IMR-90 (cell line): ENCODE measurements around the gene TRAPPC2B. TPM values are rescaled to one million over a fixed set of nuclear protein-coding genes. Genes with fewer than 3 reads are reported as not detected.
A peak's percentile ranks its signal among the peaks of the same experiment; 100 is the strongest.

Experiments
- ATAC-seq: fragments of 200-7000 bp; cut with Tn5 transposase; 2 replicates; pipeline ENCODE4 v1.9.1; 2020; ENCODE audit warnings: low read depth, mild to moderate bottlenecking, moderate library complexity
- BruUV-seq: library from RNA; stranded (reverse); fragments of 400-500 nt; replicated peaks from 2 replicates; lab custom pipeline; 2021; lab: Mats Ljungman, UMichigan
- CTCF ChIA-PET: fragments of 300-600 bp; formaldehyde crosslinking; extraction: SDS; loops from one replicate; lab custom pipeline; 2021; ENCODE audit warnings: antibody characterized with exemption; lab: Yijun Ruan, JAX
- POLR2A ChIA-PET: fragments of 300-600 bp; sonication (Branson Sonifier 250); formaldehyde crosslinking; loops from one replicate; lab custom pipeline; 2022; ENCODE audit warnings: antibody characterized with exemption; ENCODE audit not compliant: unreplicated experiment; lab: Charles Lee
- DNase-seq: peaks from one replicate; pipeline ENCODE4 v3.0.0; 2013
- H2AFZ ChIP-seq: replicated peaks from 2 replicates; pipeline ENCODE3; 2013; ENCODE audit warnings: low read length, mild to moderate bottlenecking; ENCODE audit not compliant: poor library complexity
- H2AK5ac ChIP-seq: 2 replicates; pipeline ENCODE4 v1.6.1; 2013; ENCODE audit warnings: low read depth, low read length, inconsistent platforms
- H2AK9ac ChIP-seq: replicated peaks from 2 replicates; pipeline ENCODE3; 2013; ENCODE audit warnings: mild to moderate bottlenecking, low read depth, low read length, moderate library complexity; ENCODE audit not compliant: poor library complexity
- H2BK120ac ChIP-seq: 2 replicates; pipeline ENCODE4 v1.6.1; 2013; ENCODE audit warnings: low read depth, low read length, inconsistent platforms
- H2BK15ac ChIP-seq: 3 replicates; pipeline ENCODE4 v1.6.1; 2013; ENCODE audit warnings: low read depth, low read length, inconsistent platforms
- H2BK20ac ChIP-seq: 2 replicates; pipeline ENCODE4 v1.6.1; 2013; ENCODE audit warnings: low read depth, mild to moderate bottlenecking, inconsistent platforms, low read length, moderate library complexity
- H2BK5ac ChIP-seq: 2 replicates; pipeline ENCODE4 v1.6.1; 2013; ENCODE audit warnings: mild to moderate bottlenecking, low read depth, low read length, inconsistent platforms; ENCODE audit not compliant: poor library complexity, severe bottlenecking
- H3K14ac ChIP-seq: replicated peaks from 2 replicates; pipeline ENCODE4 v1.6.1; 2013; ENCODE audit warnings: low read depth, low read length, inconsistent platforms
- H3K18ac ChIP-seq: 2 replicates; pipeline ENCODE4 v1.6.1; 2013; ENCODE audit warnings: low read depth, low read length, control low read depth
- H3K23ac ChIP-seq: 2 replicates; pipeline ENCODE4 v1.6.1; 2013; ENCODE audit warnings: low read depth, low read length, inconsistent platforms
- H3K27ac ChIP-seq: 2 replicates; pipeline ENCODE4 v1.5.1; 2013; ENCODE audit warnings: mild to moderate bottlenecking, control low read depth, low read length; ENCODE audit not compliant: insufficient read depth
- H3K27me3 ChIP-seq: 2 replicates; pipeline ENCODE4 v1.6.1; 2013; ENCODE audit warnings: low read length; ENCODE audit not compliant: control insufficient read depth, insufficient read depth
- H3K36me3 ChIP-seq: 2 replicates; pipeline ENCODE4 v1.6.1; 2013; ENCODE audit warnings: low read length, mixed read lengths; ENCODE audit not compliant: control insufficient read depth, insufficient read depth
- H3K4ac ChIP-seq: 2 replicates; pipeline ENCODE4 v1.6.1; 2013; ENCODE audit warnings: low read depth, low read length, inconsistent platforms
- H3K4me1 ChIP-seq: 2 replicates; pipeline ENCODE4 v1.6.1; 2013; ENCODE audit warnings: low read length, mixed read lengths; ENCODE audit not compliant: control insufficient read depth, insufficient read depth
- H3K4me2 ChIP-seq: 2 replicates; pipeline ENCODE4 v1.6.1; 2013; ENCODE audit warnings: low read depth, mild to moderate bottlenecking, control low read depth, low read length, moderate library complexity
- H3K4me3 ChIP-seq: 2 replicates; pipeline ENCODE4 v1.5.1; 2013; ENCODE audit warnings: low read depth, mild to moderate bottlenecking, control low read depth, low read length, moderate library complexity; ENCODE audit not compliant: insufficient read depth
- H3K56ac ChIP-seq: 2 replicates; pipeline ENCODE4 v1.6.1; 2013; ENCODE audit warnings: low read length, inconsistent platforms; ENCODE audit not compliant: insufficient read depth; ENCODE audit errors: extremely low read depth
- H3K79me1 ChIP-seq, 2 experiments: 2 replicates each; pipeline ENCODE4 v1.6.1; 2013; ENCODE audit warnings: low read length in 2 of 2, inconsistent platforms in 1 of 2, low read depth in 1 of 2
- H3K9ac ChIP-seq: 2 replicates; pipeline ENCODE4 v1.6.1; 2013; ENCODE audit warnings: low read depth, low read length, control low read depth
- H3K9me1 ChIP-seq: 2 replicates; pipeline ENCODE4 v1.6.1; 2013; ENCODE audit warnings: low read length, inconsistent platforms; ENCODE audit not compliant: insufficient read depth
- H3K9me3 ChIP-seq: 2 replicates; pipeline ENCODE4 v1.6.1; 2013; ENCODE audit warnings: low read length; ENCODE audit not compliant: control insufficient read depth, insufficient read depth
- H4K20me1 ChIP-seq: 2 replicates; pipeline ENCODE4 v1.6.1; 2013; ENCODE audit warnings: low read length, inconsistent platforms; ENCODE audit not compliant: insufficient read depth
- H4K5ac ChIP-seq: 2 replicates; pipeline ENCODE4 v1.6.1; 2013; ENCODE audit warnings: mild to moderate bottlenecking, low read depth, low read length, control low read depth
- H4K8ac ChIP-seq, 2 experiments: 2 replicates each; pipeline ENCODE4 v1.6.1; 2013; ENCODE audit warnings: low read depth in 2 of 2, low read length in 2 of 2, control low read depth in 1 of 2, inconsistent platforms in 1 of 2
- H4K91ac ChIP-seq: 2 replicates; pipeline ENCODE4 v1.6.1; 2013; ENCODE audit warnings: low read depth, low read length, inconsistent platforms; ENCODE audit not compliant: insufficient read depth
- FOS ChIP-seq: fragments of 150-350 bp; IDR thresholded peaks from 2 replicates; pipeline ENCODE4 v1.6.1; 2016; ENCODE audit warnings: low read depth, low read length
- MAZ ChIP-seq: IDR thresholded peaks from 2 replicates; pipeline ENCODE4 v1.6.1; 2012; ENCODE audit warnings: low read depth, mild to moderate bottlenecking, low read length, improper control_type of control experiment, moderate library complexity, borderline replicate concordance
- MXI1 ChIP-seq: IDR thresholded peaks from 2 replicates; pipeline ENCODE4 v1.6.1; 2012; ENCODE audit warnings: low read depth, mild to moderate bottlenecking, low read length, moderate library complexity, borderline replicate concordance
- POLR2A ChIP-seq: IDR thresholded peaks from 2 replicates; pipeline ENCODE4 v1.6.1; 2012; ENCODE audit warnings: mild to moderate bottlenecking, low read depth, low read length
- RAD21 ChIP-seq: IDR thresholded peaks from 2 replicates; pipeline ENCODE4 v1.6.1; 2012; ENCODE audit warnings: low read length, improper control_type of control experiment
- WGBS, 2 experiments: methylation state at CpG; one replicate each; pipeline versions ENCODE4 v1.1.5 to v1.1.7; 2013; ENCODE audit warnings: missing lambda C conversion rate in 2 of 2; ENCODE audit not compliant: insufficient read length in 1 of 2; ENCODE audit errors: extremely low coverage in 2 of 2; 5-methylcytosine and 5-hydroxymethylcytosine counted together
- dilution Hi-C: fragments of 300-500 bp; cut with HindIII; formaldehyde crosslinking; loops from one replicate; pipeline ENCODE4 v1.14.3; 2018; ENCODE audit warnings: low sequenced_read_pairs; ENCODE audit not compliant: unreplicated experiment
- in situ Hi-C: fragments of 300-500 bp; cut with MboI; formaldehyde crosslinking; loops from 3 replicates; pipeline ENCODE4 v1.14.3; 2019; ENCODE audit warnings: low sequenced_read_pairs, inconsistent platforms, mixed read lengths
- intact Hi-C: fragments of 100-400 bp; cut with micrococcal nuclease; formaldehyde crosslinking; loops from 2 replicates; pipeline ENCODE4 v1.10.0; 2022
- polyA plus RNA-seq, 3 experiments: library from polyadenylated mRNA; depleted of rRNA; stranded (reverse); fragments of >200 nt; gene quantifications; 2 replicates each; pipeline ENCODE4 v1.2.3, GENCODE V29; 2012; ENCODE audit warnings: low replicate concordance in 1 of 3
- total RNA-seq: library from RNA; depleted of rRNA; stranded (reverse); fragments of >200 nt; gene quantifications from 2 replicates; pipeline ENCODE4 v1.2.3, GENCODE V29; 2012

TRAPPC2B gene
- total and polyA plus RNA-seq, 2 of the 4 experiments (the other 2 are of a cell fraction), result 14.9 to 20.4 TPM

- H3K9me3 ChIP-seq, result no peaks in the 10 kb centered on the region
- peak within 1 kb of the TSS; percentile 96 for H4K5ac ChIP-seq
- H3K27ac ChIP-seq, result peak within 1 kb of the TSS; percentile 87
- H3K18ac ChIP-seq, result peak within 1 kb of the TSS; percentile 70
- peak within 1 kb of the TSS; percentile 48 for H3K23ac ChIP-seq
- BruUV-seq, result no TSS peak
- peak within 1 kb of the TSS; percentile 76 for H3K56ac ChIP-seq
- dilution Hi-C loops (no loop called here), intact Hi-C loops (loop anchor here (1.0 kb wide), 1 partner anchor 43 kb away; the partner anchor contains the start of genes TRAPPC2B and ZNF547), in situ Hi-C loops (no loop called here)
- peaks cover 11% of the 10 kb centered on the region for H3K4me1 ChIP-seq
- H3K9ac ChIP-seq, result peak within 1 kb of the TSS; percentile 95
- H3K4ac ChIP-seq, result peak within 1 kb of the TSS; percentile 93
- H2BK20ac ChIP-seq, result no peak within 1 kb of the TSS
- 0 out of 2 replicates have a peak, but pooled peaks cover 7% of the 10 kb centered on the region for H4K20me1 ChIP-seq
- H2AFZ ChIP-seq, result peak within 1 kb of the TSS; percentile 99
- peak within 1 kb of the TSS; percentile 89 to 97 for H4K8ac ChIP-seq
- H2BK5ac ChIP-seq, result peak within 1 kb of the TSS; percentile 85
- H2BK15ac ChIP-seq, result no peak within 1 kb of the TSS
- TF ChIP-seq POLR2A, result peak; percentile 74; the same call in 1 of the 2 replicates
- TF ChIP-seq MAZ, result peak; percentile 53; the same call in 1 of the 2 replicates
- TF ChIP-seq RAD21, result peak; percentile 12; the same call in 1 of the 2 replicates
- peak; percentile 41; the same call in 1 of the 2 replicates for TF ChIP-seq MXI1
- TF ChIP-seq FOS, result no peak
- H2BK120ac ChIP-seq, result 0 out of 2 replicates have a peak within 1 kb of the TSS, but pooled peaks have one; percentile 51
- H3K36me3 ChIP-seq, result peaks cover 14% of the 10 kb centered on the region
- peak; percentile 99 for ATAC-seq
- peaks cover 11 to 44% of the 10 kb centered on the region in 2 experiments for H3K79me1 ChIP-seq
- peak within 1 kb of the TSS; percentile 89 for H3K14ac ChIP-seq
- H2AK5ac ChIP-seq, result peak within 1 kb of the TSS; percentile 87
- H3K9me1 ChIP-seq, result peaks cover 15% of the 10 kb centered on the region
- 2% methylated on average over 20 of the region's 71 CpGs; no CpG with 5 or more reads in 1 of the 2 experiments for WGBS, 2 experiments
- peak within 1 kb of the TSS; percentile 78 for H3K4me3 ChIP-seq
- H4K91ac ChIP-seq, result peak within 1 kb of the TSS; percentile 83; the same call in 1 of the 2 replicates
- H3K4me2 ChIP-seq, result peak within 1 kb of the TSS; percentile 95
- H2AK9ac ChIP-seq, result peak within 1 kb of the TSS; percentile 95
- ChIA-PET CTCF (interaction anchor here (0.9 kb wide), 1 partner anchor 19 kb away, joined by 3 read pairs; no protein-coding TSS in a partner anchor), POLR2A (interaction anchor here (0.7 kb wide), 2 partner anchors 129 to 839 kb away, joined by 4 read pairs; partner anchors contain the start of gene ZNF264)
- peaks cover 10% of the 10 kb centered on the region for H3K27me3 ChIP-seq
- DNase-seq, result peak; percentile 95
Observed at GRCh38 chr19:57320180-57321084, 42.9 kb upstream of the TRAPPC2B start, which contains the start of gene ZNF543. Gene ZNF543 (plus strand): TSS chr19:57320472. CDS start chr19:57320854, 382 bp downstream.
